GM18502 (cell line): Measurements from ENCODE around the gene PRDM11.

Experiments
- ATAC-seq: cut with Tn5 transposase; IDR thresholded peaks from one replicate; pipeline ENCODE4 v1.9.1; 2021; ENCODE audit warnings: mild to moderate bottlenecking; ENCODE audit not compliant: unreplicated experiment, poor library complexity

The PRDM11 gene

GRCh38 chr11:45282081-45282480, 135.6 kb downstream of the PRDM11 start:
- no peak for ATAC-seq
